NCI-H128 (cell line): ENCODE results near the gene MMP14.
"Not testable (repeated sequence)": the region's sequence is repeated elsewhere in the genome, so short reads cannot be mapped to it uniquely, and the experiment has no call there.

Source experiments
- DNase-seq: peaks from one replicate; lab custom pipeline; 2025; ENCODE audit not compliant: unreplicated experiment; lab: John Stamatoyannopoulos, UW

Gene MMP14

GRCh38 chr14:22854963-22855724, 18.8 kb downstream of the MMP14 start:
- DNase-seq, result no peak

GRCh38 chr14:22856428-22856827, 20.0 kb downstream of the MMP14 start:
- no peak for DNase-seq

GRCh38 chr14:22860377-22860776, 24.0 kb downstream of the MMP14 start:
- DNase-seq, result not testable (repeated sequence)

- no peak for DNase-seq
Measured at GRCh38 chr14:22861651-22862050, 25.3 kb downstream of the MMP14 start.

- DNase-seq, result no peak
Measured at GRCh38 chr14:22864979-22865378, 28.6 kb downstream of the MMP14 start.

- no peak for DNase-seq
Measured at GRCh38 chr14:22865424-22866405, 29.3 kb downstream of the MMP14 start.

GRCh38 chr14:22866874-22867273, 30.5 kb downstream of the MMP14 start:
- no peak for DNase-seq

GRCh38 chr14:22870811-22871223, 34.4 kb downstream of the MMP14 start:
- DNase-seq, result no peak

GRCh38 chr14:22871224-22872032, 35.0 kb downstream of the MMP14 start, which contains the start of gene LRP10:
TSS of gene LRP10 (plus strand) at chr14:22871740. CDS start at chr14:22872304, 564 bp downstream.
- peak; percentile 20 for DNase-seq

GRCh38 chr14:22872033-22872832, 35.8 kb downstream of the MMP14 start:
- peak; percentile 80 for DNase-seq

GRCh38 chr14:22872833-22873520, 36.6 kb downstream of the MMP14 start:
- no peak for DNase-seq

GRCh38 chr14:22875003-22875747, 38.8 kb downstream of the MMP14 start:
- no peak for DNase-seq

GRCh38 chr14:22875748-22876319, 39.4 kb downstream of the MMP14 start:
- no peak for DNase-seq

- DNase-seq, result no peak
Measured at GRCh38 chr14:22877000-22877501, 40.7 kb downstream of the MMP14 start.

GRCh38 chr14:22878271-22879246, 42.2 kb downstream of the MMP14 start:
- DNase-seq, result no peak

GRCh38 chr14:22882064-22882463, 45.7 kb downstream of the MMP14 start:
- DNase-seq, result no peak

GRCh38 chr14:22882529-22883172, 46.3 kb downstream of the MMP14 start:
- DNase-seq, result no peak
